NT2/D1 (cell line): ENCODE measurements around the gene ZNF232.

Source experiments
- SUZ12 ChIP-seq: IDR thresholded peaks from 2 replicates; pipeline ENCODE4 v1.6.1; 2011; ENCODE audit not compliant: insufficient read length, insufficient read depth; ENCODE audit errors: extremely low read depth
- YY1 ChIP-seq: IDR thresholded peaks from 2 replicates; pipeline ENCODE4 v1.6.1; 2011; ENCODE audit not compliant: insufficient read length, insufficient read depth

- TF ChIP-seq YY1 (no peak), SUZ12 (no peak)
Measured at GRCh38 chr17:5135726-5136579, 24.3 kb upstream of the ZNF232 start.
